Amniotic epithelial cell (primary cell): ENCODE data around the gene NYNRIN.
A peak's percentile ranks its signal among the peaks of the same experiment; 100 is the strongest.
"Not testable (repeated sequence)": the region's sequence is repeated elsewhere in the genome, so short reads cannot be mapped to it uniquely, and the experiment has no call there.

ENCODE experiments used
- DNase-seq: peaks from one replicate; pipeline ENCODE4 v3.0.0-alpha.2; 2010; ENCODE audit warnings: low read depth

The NYNRIN gene

DNA sequence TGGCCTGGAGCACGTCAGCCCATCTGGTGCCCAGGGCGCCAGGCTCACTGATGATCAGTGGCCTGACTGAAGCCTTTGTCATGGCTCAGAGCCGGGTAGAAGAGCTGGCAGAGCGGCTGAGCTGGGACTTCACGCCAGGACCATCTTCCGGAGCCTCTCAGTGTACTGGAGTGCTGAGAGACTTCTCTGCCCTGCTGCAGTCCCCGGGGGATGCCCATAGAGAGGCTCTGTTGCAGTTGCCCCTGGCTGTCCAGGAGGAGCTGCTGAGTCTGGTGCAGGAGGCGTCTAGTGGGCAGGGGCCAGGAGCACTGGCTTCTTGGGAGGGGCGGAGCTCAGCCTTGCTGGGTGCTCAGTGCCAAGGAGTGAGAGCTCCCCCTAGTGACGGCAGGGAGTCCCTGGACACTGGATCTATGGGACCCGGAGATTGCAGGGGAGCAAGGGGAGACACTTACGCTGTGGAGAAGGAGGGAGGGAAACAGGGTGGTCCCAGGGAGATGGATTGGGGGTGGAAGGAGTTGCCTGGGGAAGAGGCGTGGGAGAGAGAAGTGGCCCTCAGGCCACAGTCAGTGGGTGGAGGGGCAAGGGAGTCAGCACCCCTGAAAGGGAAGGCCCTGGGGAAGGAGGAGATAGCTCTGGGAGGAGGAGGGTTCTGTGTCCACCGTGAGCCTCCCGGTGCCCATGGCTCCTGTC is 32.9 kb downstream of the NYNRIN start:
- peak; percentile 87 for DNase-seq

DNA sequence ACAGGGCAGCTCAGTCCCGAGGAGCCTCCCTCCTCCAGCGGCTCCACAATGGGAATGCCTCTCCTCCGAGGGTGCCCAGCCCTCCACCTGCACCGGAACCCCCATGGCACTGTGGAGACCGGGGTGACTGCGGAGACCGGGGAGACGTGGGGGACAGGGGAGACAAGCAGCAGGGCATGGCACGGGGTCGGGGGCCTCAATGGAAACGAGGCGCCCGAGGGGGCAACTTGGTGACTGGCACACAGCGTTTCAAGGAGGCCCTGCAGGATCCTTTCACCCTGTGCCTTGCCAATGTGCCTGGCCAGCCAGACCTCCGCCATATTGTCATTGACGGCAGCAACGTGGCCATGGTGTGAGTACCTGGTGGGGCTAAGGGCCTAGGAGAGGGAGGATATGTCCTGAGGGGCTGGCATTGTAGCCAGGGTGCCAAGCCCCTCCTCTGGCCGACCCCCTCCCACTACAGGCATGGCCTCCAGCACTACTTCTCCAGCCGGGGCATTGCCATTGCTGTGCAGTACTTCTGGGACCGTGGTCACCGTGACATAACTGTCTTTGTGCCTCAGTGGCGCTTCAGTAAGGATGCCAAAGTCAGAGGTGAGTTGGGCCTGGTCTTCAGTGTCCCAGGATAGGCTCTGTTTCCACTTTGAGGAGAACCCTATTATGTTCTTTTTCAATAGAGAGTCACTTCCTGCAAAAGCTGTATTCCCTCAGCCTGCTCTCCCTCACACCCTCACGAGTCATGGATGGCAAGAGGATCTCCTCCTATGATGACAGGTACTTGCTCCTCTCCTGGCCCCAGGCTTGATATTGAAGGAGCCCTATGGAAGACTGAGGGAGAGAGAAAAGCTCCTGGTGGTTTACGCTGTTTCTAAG is 33.7 kb downstream of the NYNRIN start:
- no peak for DNase-seq

DNA sequence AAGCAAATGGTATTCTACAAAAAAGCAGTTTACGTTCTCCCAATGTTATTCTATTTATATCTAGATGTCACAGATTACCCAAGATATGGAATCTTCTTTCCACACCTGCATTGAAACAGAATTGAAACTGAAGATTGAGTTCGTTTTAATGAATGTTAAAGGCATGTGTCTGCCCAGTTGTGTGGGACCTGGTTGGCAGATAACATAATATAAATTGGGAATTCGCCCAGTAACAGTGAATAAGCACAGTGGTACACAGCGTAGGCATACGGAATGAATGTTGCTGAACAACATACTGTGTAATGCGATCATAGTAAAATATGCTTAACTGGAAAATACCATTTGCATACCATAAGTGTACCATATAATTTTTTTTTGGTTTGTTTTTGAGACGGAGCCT is 35.2 kb downstream of the NYNRIN start:
- DNase-seq: no peak

DNA sequence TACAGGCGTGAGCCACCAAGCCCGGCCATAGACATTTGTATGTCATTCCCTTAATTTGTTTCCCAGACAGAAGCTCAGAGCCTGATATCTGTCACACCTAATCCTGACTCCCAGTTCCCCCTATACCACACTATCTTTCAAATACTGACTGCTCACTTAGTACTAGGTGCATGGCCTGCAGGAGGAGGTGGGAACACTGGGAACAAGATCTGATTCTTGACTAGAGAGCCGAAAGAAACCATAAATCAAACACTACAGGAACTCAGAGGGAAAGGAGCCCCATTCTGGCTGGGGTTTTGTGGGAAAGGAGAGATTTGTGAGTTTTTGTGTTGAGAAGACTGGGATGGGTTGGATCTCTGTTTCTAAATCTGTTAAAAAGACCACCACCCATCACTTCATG is 35.9 kb downstream of the NYNRIN start:
- no peak for DNase-seq

DNA sequence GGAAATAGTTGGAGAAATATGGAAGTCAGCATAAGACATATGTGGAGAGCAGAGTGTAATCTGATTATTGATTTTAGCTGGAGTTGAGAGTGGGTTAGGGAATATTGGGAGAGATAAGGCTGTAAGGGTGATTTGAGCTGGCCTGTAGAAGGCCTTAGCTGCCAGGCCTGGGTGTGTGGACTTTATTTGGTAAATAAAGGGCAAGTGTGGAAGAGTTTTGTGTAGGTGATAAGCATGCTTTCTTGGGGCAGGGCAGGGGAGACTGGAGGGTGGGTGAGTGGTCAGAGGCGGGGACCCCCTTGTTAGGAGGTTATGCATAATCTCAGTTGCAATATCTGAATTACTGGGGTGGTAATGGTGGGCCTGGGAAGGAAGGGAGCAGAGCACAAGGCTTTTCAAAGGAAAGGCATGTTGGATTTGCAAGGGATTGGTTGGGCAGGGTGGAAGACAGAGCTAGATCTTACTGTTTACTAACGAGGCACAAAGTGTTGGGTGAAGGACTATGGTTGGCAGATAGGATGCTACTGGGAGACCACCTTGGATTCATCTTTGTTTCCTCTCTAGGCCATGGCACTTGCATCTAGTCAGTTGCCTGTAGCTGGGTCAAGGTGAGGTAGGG is 36.5 kb downstream of the NYNRIN start:
- DNase-seq: no peak

DNA sequence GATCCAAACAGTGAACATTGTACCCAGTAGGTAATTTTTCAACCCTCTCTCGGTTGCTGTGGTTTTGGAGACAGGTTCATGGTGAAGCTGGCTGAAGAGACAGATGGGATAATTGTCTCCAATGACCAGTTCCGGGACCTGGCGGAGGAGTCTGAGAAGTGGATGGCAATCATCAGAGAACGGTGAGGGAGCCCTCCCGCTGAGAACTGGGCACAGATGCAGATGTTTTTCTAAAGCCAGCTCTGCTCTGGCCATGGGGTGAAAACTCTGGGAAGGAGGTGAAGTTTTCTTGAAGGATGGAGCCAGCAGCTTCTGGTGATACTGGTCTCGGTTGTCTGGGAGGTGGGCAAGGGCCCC is 37.2 kb downstream of the NYNRIN start:
- no peak for DNase-seq

DNA sequence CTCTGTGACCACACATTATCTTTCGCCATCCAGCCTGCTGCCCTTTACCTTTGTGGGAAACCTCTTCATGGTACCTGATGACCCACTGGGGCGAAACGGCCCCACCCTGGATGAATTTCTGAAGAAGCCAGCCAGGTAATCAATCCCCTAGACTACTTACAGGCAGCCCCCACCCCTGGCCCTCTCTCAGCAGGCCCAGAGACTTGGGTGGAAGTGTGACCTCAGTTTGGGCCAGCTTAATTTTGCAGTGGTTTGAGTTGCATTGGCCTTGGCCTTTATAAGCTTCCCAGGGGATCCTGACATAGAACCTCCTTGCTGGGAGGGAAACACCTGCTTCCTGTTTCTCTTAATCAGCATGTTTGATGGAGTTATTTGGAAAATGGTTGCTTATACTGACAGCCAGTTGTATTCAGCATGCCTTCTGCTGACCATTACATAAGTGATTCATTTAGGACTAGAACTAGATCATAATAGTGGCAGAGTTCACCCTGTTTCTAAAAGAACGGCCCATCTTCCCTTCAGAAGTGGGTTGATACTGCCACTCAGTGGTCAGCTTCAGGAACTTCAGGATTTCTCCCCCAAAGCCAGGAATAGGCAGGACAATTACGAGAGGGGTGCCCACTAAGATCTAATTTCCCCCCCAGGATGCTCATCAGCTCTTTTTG is 37.7 kb downstream of the NYNRIN start:
- DNase-seq: peak; percentile 79

DNA sequence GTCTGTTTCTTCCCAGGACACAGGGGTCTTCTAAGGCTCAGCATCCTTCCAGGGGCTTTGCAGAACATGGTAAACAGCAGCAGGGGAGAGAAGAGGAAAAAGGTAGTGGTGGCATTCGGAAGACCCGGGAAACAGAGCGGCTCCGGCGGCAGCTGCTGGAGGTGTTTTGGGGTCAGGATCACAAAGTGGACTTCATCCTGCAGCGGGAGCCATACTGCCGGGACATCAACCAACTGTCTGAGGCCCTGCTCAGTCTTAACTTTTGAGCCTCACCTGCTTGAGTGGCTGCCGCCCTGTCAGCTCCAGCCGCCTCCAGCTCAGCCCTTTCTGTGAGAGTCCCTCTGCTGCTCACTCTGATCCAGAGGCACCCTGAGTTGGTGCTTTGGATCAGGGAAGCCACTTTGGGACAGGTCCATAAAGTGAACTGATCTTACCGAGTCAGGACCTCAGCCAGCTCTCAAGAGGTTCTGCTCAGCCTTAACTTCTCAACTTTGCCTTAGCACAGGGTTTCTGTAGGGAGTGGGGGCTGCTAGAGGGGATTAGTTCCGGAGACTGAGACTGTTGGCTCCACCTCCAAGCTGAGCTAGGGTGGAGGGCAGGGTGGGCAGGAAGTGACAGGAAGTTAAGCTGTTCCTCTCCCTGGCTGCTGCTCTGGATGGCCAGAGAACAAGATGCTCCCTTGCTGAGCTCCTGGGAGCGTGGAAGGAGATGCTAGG is 38.4 kb downstream of the NYNRIN start:
- DNase-seq: no peak

DNA sequence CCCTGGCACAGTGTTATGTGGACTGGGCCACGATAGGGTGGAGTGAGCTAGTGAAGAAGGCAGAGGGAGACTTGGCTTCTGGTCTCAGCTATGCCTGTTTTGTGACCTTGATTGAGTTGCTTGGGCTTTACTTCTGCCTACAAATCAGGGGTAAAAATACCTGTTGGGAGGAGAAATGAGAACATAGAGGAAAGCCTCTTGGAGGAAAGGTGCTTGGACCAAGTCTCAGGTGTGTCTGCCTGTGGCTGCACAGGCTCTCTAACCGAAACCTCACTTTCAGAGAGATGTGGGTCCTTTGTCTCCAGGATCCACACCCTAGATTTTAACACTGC is 38.9 kb downstream of the NYNRIN start:
- DNase-seq: no peak

DNA sequence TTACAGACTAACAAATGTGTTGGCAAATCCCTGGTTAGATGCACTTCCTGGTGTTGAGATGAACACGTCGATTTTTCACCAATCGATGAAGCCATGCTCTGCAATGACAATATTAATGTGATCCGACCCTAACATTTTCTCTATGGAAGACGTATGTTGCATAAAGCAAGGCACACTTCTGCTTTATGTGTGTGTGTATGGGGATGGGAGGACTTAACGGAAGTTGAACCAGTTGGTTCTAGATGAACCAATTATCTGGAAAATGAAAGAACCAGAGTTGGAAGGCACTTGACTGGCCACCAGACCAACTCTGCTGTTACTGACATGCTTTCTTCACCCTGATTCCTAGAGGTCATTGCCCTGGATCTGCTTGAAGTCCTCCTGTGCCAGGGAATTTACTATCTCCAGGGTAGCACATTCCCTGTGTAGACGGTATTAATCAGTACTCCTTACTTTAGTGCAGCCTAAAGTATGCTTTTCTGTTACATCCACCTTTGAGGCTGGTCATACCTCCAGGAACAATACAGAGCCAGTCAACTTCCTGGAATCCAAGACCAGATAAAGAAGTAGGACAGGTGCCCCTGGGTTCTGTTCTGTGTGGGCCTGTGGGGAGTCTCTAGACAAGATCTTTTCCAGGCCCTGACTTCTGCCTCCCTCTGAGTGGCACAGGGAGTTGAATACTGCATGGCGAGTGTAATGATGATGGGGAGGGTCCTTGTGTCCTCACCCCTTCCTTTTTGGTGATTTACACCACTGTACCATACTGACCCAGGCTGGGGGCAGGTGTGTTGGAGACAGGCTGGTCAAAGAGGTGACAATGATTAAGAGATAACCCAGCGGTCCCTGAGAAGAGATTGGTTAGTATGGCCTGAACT is 39.7 kb downstream of the NYNRIN start:
- no peak for DNase-seq

DNA sequence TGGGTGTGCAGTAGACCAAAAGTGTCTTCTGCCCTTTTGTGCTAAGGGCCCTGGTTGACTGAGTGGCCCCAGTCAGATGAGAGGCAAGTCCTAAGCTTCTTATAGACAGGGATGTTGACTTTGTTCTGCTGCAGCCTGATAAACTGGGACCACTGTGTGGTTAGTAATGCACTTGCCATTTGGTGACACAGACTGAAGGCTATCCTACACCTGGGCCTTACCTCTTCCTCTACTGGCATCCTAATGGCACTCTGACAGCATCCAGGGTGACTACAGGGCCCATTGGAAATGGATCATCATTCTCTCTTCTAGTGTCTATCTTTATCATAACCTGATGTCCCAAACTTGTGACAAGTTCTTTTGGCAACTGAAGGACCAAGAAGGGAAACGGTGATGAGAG is 40.5 kb downstream of the NYNRIN start:
- DNase-seq: no peak

DNA sequence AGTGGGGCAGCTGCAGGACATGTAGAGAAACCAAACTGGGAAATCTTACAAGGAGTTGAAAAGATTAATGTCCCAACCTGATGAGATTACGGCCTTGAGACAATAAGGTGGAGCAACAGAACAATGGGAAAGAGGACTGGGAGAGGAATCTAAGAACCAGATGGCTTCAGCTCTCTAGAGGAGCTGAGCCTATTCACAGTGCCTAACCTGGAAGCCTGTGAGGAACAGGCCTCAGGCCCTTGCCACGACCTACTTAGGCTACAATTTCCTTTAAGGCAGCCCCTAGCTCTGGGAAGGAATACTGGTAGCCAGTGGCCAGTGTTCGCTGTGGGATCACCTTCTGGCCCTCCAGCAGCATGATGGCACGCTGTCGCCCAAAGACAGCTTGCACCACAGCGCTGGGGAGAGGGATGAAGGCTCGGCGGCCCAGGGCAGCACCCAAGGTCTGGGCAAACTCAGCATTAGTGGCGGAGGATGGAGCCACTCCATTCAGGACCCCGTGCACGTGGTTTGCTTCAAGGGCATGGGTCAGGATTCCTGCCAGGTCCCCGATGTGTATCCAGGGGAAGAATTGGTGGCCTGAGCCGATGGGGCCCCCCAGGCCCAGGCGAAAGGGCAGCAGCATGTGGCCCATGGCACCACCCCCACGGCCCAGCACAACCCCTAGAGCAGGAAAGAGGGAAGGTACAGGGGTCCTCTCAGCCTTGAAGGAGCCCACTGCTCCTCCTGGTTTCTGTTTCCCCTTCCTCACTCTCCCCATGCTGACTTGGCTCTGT is 41.2 kb downstream of the NYNRIN start:
- peak; percentile 14 for DNase-seq

DNA sequence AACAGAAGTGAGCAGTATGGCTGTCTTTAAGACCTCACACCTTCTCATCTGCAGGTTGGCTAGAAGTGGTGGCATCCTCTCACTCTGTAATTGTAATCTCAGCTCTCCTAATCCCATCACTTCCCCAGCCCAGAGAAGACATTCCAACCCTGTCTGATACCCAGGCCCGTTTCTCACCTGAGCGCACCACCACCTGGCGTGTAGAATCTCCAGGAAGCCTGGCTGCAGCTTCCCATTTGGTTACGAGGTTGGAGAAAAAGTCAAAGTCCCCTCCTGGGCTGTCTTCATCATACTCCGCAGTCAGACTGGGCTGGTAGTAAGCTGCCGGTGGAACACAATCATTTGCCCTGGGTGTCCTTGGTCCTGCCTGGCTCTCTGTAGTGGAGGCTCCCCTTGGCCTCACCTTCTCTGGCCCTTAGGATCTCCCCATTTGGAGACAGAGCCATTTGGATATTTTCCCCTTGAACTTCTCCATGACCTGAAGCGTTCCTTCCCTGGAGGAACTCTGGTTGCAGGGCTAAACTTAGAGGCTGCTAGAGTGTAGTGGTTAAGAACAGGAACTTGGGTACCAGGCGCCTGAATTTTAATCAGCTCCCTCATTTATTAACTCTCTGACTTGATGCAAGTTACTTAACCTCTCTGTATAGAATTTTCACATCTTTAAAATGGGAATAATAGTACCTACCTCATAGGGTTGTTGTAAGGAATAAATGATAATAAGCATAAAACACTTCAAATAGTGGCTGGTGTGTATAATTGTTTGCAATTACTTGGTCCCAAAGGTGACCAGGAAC is 42.0 kb downstream of the NYNRIN start:
- no peak for DNase-seq

DNA sequence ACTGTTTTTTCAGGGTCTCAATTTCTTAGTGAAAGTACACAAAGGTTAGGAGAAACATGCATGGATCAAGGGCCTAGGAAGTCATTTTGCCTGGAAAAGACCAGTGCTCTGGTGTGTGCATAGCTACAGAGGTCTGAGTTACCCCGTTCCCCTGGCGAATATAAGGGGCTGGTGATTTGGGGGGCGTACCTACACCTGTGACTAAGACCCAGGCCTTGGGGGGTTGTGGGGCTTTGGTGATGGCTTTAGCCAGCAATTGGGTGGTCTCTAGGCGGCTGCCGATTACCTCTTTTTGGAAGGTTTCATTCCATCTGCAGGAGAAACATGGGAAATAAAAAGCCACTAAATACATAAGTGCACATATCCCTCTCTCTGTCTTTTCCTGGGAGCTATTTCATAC is 42.7 kb downstream of the NYNRIN start:
- no peak for DNase-seq

DNA sequence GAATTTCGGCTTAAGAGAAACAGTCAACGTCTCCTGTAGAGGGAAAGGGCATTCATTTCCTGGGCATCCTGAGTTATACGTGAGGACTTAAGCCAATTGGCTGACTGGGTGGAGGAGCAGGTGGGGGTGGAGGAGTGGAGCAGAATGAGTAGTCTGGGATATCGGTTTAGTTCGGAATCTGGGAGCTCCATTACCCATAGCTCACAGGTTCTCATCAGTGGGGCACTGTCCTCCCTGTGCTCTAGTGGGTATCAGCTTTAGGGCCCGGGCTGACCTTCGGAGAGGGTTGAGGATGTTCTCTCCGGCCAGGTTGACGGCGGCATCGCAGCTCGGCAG is 43.1 kb downstream of the NYNRIN start:
- DNase-seq: peak; percentile 55

DNA sequence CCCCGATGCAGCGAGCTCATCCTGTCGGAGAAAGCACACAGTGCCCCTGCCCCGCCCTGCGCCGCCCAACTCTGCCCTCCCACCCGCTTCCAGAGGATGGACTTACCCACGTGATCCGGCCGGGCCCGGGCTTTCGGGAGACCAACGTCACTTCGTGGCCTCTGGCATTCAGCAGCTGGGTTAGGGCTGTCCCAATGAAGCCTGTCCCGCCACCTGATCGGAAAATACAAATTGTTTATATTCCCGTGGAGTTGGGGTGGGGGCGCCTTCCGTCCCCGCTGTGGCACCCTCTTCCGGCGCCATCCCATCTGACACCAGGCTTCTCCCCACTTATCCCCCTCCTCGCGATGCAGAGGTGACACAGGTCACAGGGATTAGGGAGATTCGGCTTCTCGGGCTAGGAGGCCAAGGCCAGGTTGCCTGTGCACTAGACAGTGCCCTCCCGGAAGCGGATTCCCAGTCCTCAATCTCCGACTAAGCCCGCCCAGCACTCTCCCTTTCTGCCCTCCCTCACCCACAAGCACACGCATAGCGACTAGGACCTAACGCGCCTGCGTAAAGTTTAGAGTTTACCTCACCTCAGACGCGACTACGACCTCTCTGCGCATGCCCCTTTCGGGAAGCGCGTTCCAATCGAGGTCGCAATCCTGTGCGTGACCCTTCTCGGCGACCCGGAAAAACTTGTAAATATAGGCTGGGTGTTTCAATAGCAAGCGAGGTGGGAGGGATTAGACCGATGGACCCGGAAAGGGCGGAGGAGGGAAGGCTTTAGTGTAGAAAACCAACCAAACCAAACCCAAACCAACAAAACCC is 43.6 kb downstream of the NYNRIN start, which contains the start of gene SDR39U1:
SDR39U1 (minus strand) TSS at position 537 of the 813 bp plus-strand sequence; CDS start at position 530, 7 bp downstream.
- peak; percentile 99 for DNase-seq

DNA sequence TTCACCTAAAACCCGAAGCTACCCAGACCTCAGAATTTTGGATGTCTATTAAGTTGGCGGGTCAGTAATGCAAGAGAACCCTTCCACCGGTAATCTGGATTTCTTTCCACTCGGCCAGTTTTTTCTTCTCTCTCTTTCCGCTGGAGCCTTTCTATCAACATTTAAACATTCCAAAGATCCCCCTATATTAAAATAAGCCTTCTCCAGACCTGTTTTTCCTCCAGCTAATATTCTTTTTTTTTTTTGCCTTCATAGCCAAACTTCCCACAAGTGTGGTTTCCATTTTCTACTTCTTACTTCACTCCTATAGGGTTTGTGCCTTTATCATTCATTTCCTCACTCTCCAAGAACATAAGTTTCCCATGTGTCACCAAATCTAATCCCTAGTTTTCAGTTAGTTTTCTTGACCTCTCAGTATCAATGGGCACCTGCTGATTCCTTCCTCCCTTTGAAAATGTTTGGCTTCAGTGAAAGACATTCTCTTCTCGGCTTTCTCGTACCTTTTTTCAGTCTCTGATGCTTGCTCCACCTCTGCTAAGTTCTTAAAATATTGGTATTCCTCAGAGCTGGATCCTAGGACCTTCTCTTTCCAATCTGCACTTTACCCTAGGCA is 44.4 kb downstream of the NYNRIN start:
- peak; percentile 21 for DNase-seq

DNA sequence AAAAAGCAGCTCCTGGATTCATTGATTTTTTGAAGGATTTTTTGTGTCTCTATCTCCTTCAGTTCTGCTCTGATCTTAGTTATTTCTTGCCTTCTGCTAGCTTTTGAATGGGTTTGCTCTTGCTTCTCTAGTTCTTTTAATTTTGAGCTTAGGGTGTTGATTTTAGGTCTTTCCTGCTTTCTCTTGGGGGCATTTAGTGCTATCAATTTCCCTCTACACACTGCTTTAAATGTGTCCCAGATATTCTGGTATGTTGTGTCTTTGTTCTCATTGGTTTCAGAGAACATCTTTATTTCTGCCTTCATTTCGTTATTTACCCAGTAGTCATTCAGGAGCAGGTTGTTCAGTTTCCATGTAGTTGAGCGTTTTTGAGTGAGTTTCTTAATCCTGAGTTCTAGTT is 52.0 kb downstream of the NYNRIN start:
- DNase-seq: not testable (repeated sequence)
